ENCODE results near the gene SAP30BP. TPM values are rescaled to one million over a fixed set of nuclear protein-coding genes. Genes with fewer than 3 reads are reported as not detected.

SAP30BP gene
- total RNA-seq, 1 experiment from 2014 or later = 96.4 TPM

DNA sequence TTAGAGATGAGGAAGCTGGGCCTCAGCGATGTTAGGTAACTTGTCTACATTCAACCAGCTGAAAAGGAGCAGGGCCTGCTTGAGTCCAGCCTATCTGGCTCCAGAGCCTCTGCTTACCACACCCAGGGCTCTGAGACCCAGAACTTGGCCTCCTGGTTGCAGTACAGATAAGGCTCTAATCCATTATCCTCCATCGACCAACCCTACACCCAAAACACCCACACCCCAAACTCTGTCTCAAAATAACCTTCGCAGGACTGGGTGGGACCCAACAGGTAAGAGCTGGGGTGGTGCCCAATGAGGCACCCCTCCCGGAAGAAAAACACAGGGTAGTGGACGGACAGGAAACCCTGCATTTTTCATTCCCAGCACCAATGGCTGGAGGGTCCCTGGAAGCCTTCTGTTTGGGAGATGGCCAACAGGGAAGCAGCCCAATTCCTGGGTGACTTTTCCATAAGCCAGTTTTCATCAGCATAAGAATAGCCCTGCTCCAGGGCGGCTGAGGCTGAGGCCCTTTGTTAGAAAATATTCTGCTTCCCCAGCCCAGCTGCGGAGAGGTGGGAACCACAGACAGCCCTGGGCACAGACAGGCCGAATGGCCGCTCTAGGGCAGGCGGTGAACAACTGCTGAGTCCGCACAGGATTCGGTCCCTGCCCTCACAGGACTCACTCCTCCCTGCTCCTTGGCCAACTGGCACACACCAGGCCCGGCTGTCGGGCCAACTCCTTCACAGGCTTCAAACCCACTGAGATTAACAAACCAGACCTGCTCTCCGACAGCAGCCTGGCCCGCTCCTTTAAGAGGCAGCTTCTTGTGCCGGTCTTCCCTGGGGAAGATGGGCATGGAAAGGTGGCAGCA is 24.1 kb upstream of the SAP30BP start:
- H3K36me3 Mint-ChIP-seq (ENCODE audit: insufficient read depth, unreplicated experiment) = peaks cover 60% of the 10 kb centered on the region
- H3K27me3 Mint-ChIP-seq (ENCODE audit: unreplicated experiment) = no peaks in the 10 kb centered on the region
- no TSS peak for BruUV-seq (replicated peaks)
- CTCF ChIA-PET = interaction anchor here (0.6 to 3.3 kb wide), 6 partner anchors 10 to 249 kb away, joined by 3 to 22 read pairs (median 4); partner anchors contain the start of gene SMIM5
- H3K4me1 Mint-ChIP-seq (ENCODE audit: low read depth, unreplicated experiment) = peaks cover 63% of the 10 kb centered on the region
- peak overlapping the region; percentile 30 for H3K4me3 Mint-ChIP-seq (ENCODE audit: low read depth, unreplicated experiment)
- DNase-seq = peak; percentile 54
- no peaks in the 10 kb centered on the region for H3K9me3 Mint-ChIP-seq (ENCODE audit: low read depth, unreplicated experiment)
- H3K27ac Mint-ChIP-seq (ENCODE audit: unreplicated experiment) = peak overlapping the region; percentile 75
- TF ChIP-seq, protein P1, sequence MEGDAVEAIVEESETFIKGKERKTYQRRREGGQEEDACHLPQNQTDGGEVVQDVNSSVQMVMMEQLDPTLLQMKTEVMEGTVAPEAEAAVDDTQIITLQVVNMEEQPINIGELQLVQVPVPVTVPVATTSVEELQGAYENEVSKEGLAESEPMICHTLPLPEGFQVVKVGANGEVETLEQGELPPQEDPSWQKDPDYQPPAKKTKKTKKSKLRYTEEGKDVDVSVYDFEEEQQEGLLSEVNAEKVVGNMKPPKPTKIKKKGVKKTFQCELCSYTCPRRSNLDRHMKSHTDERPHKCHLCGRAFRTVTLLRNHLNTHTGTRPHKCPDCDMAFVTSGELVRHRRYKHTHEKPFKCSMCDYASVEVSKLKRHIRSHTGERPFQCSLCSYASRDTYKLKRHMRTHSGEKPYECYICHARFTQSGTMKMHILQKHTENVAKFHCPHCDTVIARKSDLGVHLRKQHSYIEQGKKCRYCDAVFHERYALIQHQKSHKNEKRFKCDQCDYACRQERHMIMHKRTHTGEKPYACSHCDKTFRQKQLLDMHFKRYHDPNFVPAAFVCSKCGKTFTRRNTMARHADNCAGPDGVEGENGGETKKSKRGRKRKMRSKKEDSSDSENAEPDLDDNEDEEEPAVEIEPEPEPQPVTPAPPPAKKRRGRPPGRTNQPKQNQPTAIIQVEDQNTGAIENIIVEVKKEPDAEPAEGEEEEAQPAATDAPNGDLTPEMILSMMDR (IDR thresholded peaks at IDR 0.05; ENCODE audit: unreplicated experiment) = no peak
- intact Hi-C loops (cut with micrococcal nuclease; ENCODE audit: unreplicated experiment) = no loop called here

DNA sequence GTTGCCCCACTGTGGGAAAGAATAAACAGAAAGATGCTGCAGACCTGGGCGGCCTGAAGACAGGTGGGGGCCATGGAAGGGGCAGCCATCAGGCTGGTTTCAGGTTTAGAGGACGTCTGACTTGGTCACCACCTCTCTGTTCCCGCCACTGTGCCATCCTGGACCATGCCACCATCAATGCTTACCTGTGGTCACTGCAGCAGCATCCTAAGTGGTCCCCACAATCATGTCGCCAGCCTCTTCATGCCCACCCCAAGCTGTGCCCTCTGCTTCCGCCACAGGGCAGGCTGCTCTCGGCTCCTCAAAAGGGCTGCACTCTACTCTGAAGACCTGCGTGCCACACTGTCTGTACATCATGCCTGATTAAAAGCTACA is 23.5 kb upstream of the SAP30BP start:
- no TSS peak for BruUV-seq (replicated peaks)
- CTCF ChIA-PET = interaction anchor here (3.3 kb wide), 1 partner anchor 10 kb away, joined by 22 read pairs; the partner anchor contains the start of gene SMIM5
- Mint-ChIP-seq H3K9me3 (ENCODE audit: low read depth, unreplicated experiment) (no peaks in the 10 kb centered on the region), H3K4me1 (ENCODE audit: low read depth, unreplicated experiment) (peaks cover 61% of the 10 kb centered on the region), H3K36me3 (ENCODE audit: insufficient read depth, unreplicated experiment) (peaks cover 57% of the 10 kb centered on the region), H3K4me3 (ENCODE audit: low read depth, unreplicated experiment) (no peak overlapping the region), H3K27me3 (ENCODE audit: unreplicated experiment) (no peaks in the 10 kb centered on the region), H3K27ac (ENCODE audit: unreplicated experiment) (peak overlapping the region; percentile 75)
- intact Hi-C loops (cut with micrococcal nuclease; ENCODE audit: unreplicated experiment) = no loop called here
- TF ChIP-seq, protein P1 (IDR thresholded peaks at IDR 0.05; ENCODE audit: unreplicated experiment) = no peak
- DNase-seq = no peak

DNA sequence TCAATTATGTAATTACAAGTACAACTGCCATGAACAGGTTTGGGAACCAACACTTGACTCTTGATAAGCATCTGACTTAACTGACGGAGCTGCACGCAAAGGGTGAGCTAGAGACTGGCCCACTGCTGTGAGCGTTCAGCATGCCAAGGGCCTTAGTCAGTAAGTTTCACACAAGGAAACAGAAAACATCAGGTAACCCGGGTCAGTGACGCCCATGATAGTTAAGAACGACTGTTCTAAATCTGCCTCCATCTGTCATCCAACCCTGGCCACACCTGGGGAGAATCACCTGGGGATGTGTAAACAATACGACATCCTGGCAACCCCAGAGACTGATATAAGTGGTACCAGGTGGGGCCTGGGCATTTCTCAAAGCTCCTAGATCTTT is 21.6 kb upstream of the SAP30BP start:
- TF ChIP-seq, protein P1 (IDR thresholded peaks at IDR 0.05; ENCODE audit: unreplicated experiment) = no peak
- intact Hi-C loops (cut with micrococcal nuclease; ENCODE audit: unreplicated experiment) = no loop called here
- Mint-ChIP-seq H3K27me3 (ENCODE audit: unreplicated experiment) (no peaks in the 10 kb centered on the region), H3K36me3 (ENCODE audit: insufficient read depth, unreplicated experiment) (peaks cover 58% of the 10 kb centered on the region), H3K4me1 (ENCODE audit: low read depth, unreplicated experiment) (peaks cover 43% of the 10 kb centered on the region), H3K27ac (ENCODE audit: unreplicated experiment) (peak overlapping the region; percentile 96), H3K9me3 (ENCODE audit: low read depth, unreplicated experiment) (no peaks in the 10 kb centered on the region), H3K4me3 (ENCODE audit: low read depth, unreplicated experiment) (peak overlapping the region; percentile 43)
- BruUV-seq (replicated peaks) = no TSS peak
- CTCF ChIA-PET = interaction anchor here (0.5 to 2.9 kb wide), 11 partner anchors 8 to 374 kb away, joined by 3 to 57 read pairs (median 5); partner anchors contain the start of genes MIF4GD and SMIM5
- DNase-seq = peak; percentile 91

DNA sequence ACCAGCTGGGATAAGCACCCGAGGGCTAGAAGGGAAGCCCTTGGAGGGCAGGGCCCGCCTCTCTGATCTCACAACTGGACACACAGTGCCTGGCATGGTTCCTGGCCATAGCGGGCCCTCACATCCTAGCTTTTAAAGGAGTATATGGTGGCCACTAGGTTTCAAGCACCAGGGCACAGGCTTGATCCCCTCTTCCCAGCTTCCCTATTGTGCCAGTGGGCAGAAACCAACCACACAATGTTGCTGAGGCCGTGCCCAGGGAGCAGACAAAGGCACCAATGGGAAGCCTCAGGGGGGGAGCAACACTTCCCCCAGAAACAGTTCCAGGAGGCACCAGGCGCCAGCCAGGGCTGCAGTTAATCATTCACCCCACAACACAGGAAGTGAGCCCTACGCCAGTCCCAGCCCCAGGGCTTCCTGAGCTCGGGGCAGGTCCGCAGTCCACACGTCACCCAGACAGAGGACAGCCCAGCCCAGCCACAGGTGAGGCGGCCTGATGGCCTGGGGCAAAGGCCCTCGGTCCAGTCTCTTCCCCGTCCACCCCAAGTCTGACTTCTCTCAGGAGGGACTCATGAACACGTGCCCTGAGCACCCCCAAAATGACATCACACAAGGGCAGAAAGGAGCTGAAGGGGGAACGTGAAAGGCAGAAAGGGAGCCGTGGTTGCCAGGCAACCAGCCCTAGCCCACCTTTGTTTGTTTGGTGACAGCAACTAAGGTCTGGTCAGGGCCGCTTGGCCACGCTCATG is 21.1 kb upstream of the SAP30BP start:
- intact Hi-C loops (cut with micrococcal nuclease; ENCODE audit: unreplicated experiment) = no loop called here
- H3K9me3 Mint-ChIP-seq (ENCODE audit: low read depth, unreplicated experiment) = no peaks in the 10 kb centered on the region
- peak; percentile 96 for DNase-seq
- CTCF ChIA-PET = interaction anchor here (0.5 to 2.9 kb wide), 12 partner anchors 9 to 375 kb away, joined by 3 to 57 read pairs (median 5); partner anchors contain the start of genes MIF4GD and SMIM5
- peak overlapping the region; percentile 43 for H3K4me3 Mint-ChIP-seq (ENCODE audit: low read depth, unreplicated experiment)
- peaks cover 64% of the 10 kb centered on the region for H3K36me3 Mint-ChIP-seq (ENCODE audit: insufficient read depth, unreplicated experiment)
- no TSS peak for BruUV-seq (replicated peaks)
- H3K4me1 Mint-ChIP-seq (ENCODE audit: low read depth, unreplicated experiment) = peaks cover 42% of the 10 kb centered on the region
- no peaks in the 10 kb centered on the region for H3K27me3 Mint-ChIP-seq (ENCODE audit: unreplicated experiment)
- H3K27ac Mint-ChIP-seq (ENCODE audit: unreplicated experiment) = peak overlapping the region; percentile 96
- TF ChIP-seq, protein P1 (IDR thresholded peaks at IDR 0.05; ENCODE audit: unreplicated experiment) = no peak

Data from Calu3 (cell line).